Thyroid gland (tissue), 4 donors: Measurements from ENCODE around the gene SLC9A7.

ENCODE experiments used
- POLR2A ChIP-seq, 2 donors: fragments of 450-650 bp; IDR thresholded peaks; one replicate each; pipeline ENCODE4 v1.6.1; 2017; ENCODE audit warnings: antibody characterized with exemption in 2 of 2, mild to moderate bottlenecking in 2 of 2, moderate library complexity in 1 of 2
- TF ChIP-seq, protein P1 (sequence below), 6 experiments: fragments of 200-600 bp in 3 of 6; fragments of 450-650 bp in 3 of 6; sonication (generic) in 3 of 6; IDR thresholded peaks; one replicate each; pipeline ENCODE4 v1.5.1; 2016 to 2019; ENCODE audit warnings: antibody characterized with exemption in 6 of 6, mild to moderate bottlenecking in 2 of 6, inconsistent platforms in 1 of 6, moderate library complexity in 1 of 6

DNA sequence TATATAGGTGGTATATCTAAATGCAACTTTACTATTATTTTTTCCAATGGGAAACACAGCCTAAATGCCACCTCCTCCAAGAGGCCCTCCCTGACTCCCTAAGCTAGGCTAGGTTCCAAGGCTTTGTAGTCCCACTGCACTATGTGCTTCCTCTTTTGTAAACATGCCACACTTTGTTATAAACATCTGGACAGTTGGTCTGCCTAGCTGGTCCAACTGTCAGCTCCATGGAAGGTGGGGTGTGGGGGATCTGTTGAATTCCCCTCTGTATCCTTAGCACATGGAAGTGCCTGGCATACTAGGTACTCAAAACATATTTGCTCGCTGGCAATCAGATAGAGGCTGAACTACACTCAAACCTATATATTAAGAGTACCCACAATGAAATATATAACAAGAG is 63.4 kb downstream of the SLC9A7 start:
- TF ChIP-seq, protein P1, sequence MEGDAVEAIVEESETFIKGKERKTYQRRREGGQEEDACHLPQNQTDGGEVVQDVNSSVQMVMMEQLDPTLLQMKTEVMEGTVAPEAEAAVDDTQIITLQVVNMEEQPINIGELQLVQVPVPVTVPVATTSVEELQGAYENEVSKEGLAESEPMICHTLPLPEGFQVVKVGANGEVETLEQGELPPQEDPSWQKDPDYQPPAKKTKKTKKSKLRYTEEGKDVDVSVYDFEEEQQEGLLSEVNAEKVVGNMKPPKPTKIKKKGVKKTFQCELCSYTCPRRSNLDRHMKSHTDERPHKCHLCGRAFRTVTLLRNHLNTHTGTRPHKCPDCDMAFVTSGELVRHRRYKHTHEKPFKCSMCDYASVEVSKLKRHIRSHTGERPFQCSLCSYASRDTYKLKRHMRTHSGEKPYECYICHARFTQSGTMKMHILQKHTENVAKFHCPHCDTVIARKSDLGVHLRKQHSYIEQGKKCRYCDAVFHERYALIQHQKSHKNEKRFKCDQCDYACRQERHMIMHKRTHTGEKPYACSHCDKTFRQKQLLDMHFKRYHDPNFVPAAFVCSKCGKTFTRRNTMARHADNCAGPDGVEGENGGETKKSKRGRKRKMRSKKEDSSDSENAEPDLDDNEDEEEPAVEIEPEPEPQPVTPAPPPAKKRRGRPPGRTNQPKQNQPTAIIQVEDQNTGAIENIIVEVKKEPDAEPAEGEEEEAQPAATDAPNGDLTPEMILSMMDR (IDR thresholded peaks at IDR 0.05), result no peak
- TF ChIP-seq POLR2A (IDR thresholded peaks at IDR 0.05), result no peak
